ENCODE measurements around the gene CHST15.

GRCh38 chr10:124096494-124096893, 3.1 kb upstream of the CHST15 start:
- no peak for TF ChIP-seq CTCF (IDR thresholded peaks at IDR 0.05; ENCODE audit: poor library complexity, severe bottlenecking)
- TF ChIP-seq EZH2 (IDR thresholded peaks at IDR 0.05; ENCODE audit: borderline replicate concordance, insufficient read depth, low read length, poor library complexity, severe bottlenecking), result no peak
- no peak for TF ChIP-seq REST (IDR thresholded peaks at IDR 0.05; ENCODE audit: borderline replicate concordance)
- no peak for TF ChIP-seq POLR2AphosphoS5 (IDR thresholded peaks at IDR 0.05)
- no peak for TF ChIP-seq RAD21 (conservative IDR thresholded peaks at IDR 0.05)
- TF ChIP-seq TAF1 (IDR thresholded peaks at IDR 0.05; ENCODE audit: low read depth), result no peak
- no peak for TF ChIP-seq EP300 (conservative IDR thresholded peaks at IDR 0.05; ENCODE audit: poor library complexity, severe bottlenecking)
- TF ChIP-seq SMC3 (conservative IDR thresholded peaks at IDR 0.05; ENCODE audit: poor library complexity), result no peak
